Colon (tissue), 2 donors: ENCODE measurements around the gene EIF2S3B.

Experiments used
- FAIRE-seq: peaks from 2 replicates; lab custom pipeline; 2012; peaks lifted over from hg19 to GRCh38; lab: Jason Lieb, UNC
- donor health status: control.
- donor health status: control.

The EIF2S3B gene

GRCh38 chr12:10554756-10555481, 49.2 kb downstream of the EIF2S3B start:
- FAIRE-seq: no peak

- no peak for FAIRE-seq
These were observed 51.6 kb downstream of the EIF2S3B start for GRCh38 chr12:10557329-10557728.

- FAIRE-seq: no peak
These were observed 52.1 kb downstream of the EIF2S3B start for GRCh38 chr12:10557766-10558165.
